Stimulated activated CD4-positive, alpha-beta T cell treated with anti-CD3 and anti-CD28 coated beads, TNF-alpha, amount 100 ng/mL, for 4 hours (primary cell): Measurements from ENCODE around the gene ATP6V1G3.
"Not testable (repeated sequence)": the region's sequence is repeated elsewhere in the genome, so short reads cannot be mapped to it uniquely, and the experiment has no call there.

Experiments
- DNase-seq, 3 experiments: peaks; one replicate each; pipeline ENCODE4 v3.0.0-alpha.2; 2020; ENCODE audit warnings: low read depth in 3 of 3

ATP6V1G3 gene

GRCh38 chr1:198542632-198543031 lies 2.2 kb upstream of the ATP6V1G3 start:
- no peak for DNase-seq

GRCh38 chr1:198541737-198542136 lies 1.3 kb upstream of the ATP6V1G3 start:
- no peak for DNase-seq

GRCh38 chr1:198538579-198539364 lies 1.7 kb downstream of the ATP6V1G3 start:
- DNase-seq = no peak

GRCh38 chr1:198535631-198536030 lies 4.8 kb downstream of the ATP6V1G3 start:
- no peak for DNase-seq

GRCh38 chr1:198534548-198535418 lies 5.7 kb downstream of the ATP6V1G3 start:
- DNase-seq = no peak

- DNase-seq = no peak
Measured at GRCh38 chr1:198531891-198532290, 8.6 kb downstream of the ATP6V1G3 start.

- DNase-seq = no peak
Measured at GRCh38 chr1:198530953-198531352, 9.5 kb downstream of the ATP6V1G3 start.

GRCh38 chr1:198529414-198529813 lies 11.1 kb downstream of the ATP6V1G3 start:
- no peak for DNase-seq

GRCh38 chr1:198528364-198528763 lies 12.1 kb downstream of the ATP6V1G3 start:
- DNase-seq = no peak

GRCh38 chr1:198524556-198524955 lies 15.9 kb downstream of the ATP6V1G3 start:
- DNase-seq = no peak

- not testable (repeated sequence) for DNase-seq
Measured at GRCh38 chr1:198524127-198524526, 16.4 kb downstream of the ATP6V1G3 start.

GRCh38 chr1:198523182-198523950 lies 17.1 kb downstream of the ATP6V1G3 start:
- DNase-seq = no peak

- DNase-seq = no peak
Measured at GRCh38 chr1:198520524-198521254, 19.8 kb downstream of the ATP6V1G3 start.

GRCh38 chr1:198519639-198520501 lies 20.6 kb downstream of the ATP6V1G3 start:
- no peak for DNase-seq

- DNase-seq = no peak
Measured at GRCh38 chr1:198517623-198518199, 22.8 kb downstream of the ATP6V1G3 start.

- DNase-seq = no peak
Measured at GRCh38 chr1:198500096-198500495, 40.4 kb downstream of the ATP6V1G3 start.

- no peak for DNase-seq
Measured at GRCh38 chr1:198499588-198499987, 40.9 kb downstream of the ATP6V1G3 start.

GRCh38 chr1:198498881-198499280 lies 41.6 kb downstream of the ATP6V1G3 start:
- no peak for DNase-seq

GRCh38 chr1:198498103-198498385 lies 42.4 kb downstream of the ATP6V1G3 start:
- DNase-seq = no peak
